Measurements from ENCODE around the gene SCTR. TPM values are rescaled to one million over a fixed set of nuclear protein-coding genes. Genes with fewer than 3 reads are reported as not detected.
A peak's percentile ranks its signal among the peaks of the same experiment; 100 is the strongest.

SCTR gene
- total RNA-seq, 1 donor from 2014 or later = not detected

GRCh38 chr2:119409506-119409905, 114.8 kb downstream of the SCTR start:
- Histone ChIP-seq H3K27ac (no peak overlapping the region), H3K79me2 (ENCODE audit: low read depth) (no peaks in the 10 kb centered on the region), H2AFZ (replicated peaks) (no peak overlapping the region), H4K20me1 (ENCODE audit: low read depth) (no peaks in the 10 kb centered on the region), H3K9ac (no peak overlapping the region), H3K4me1 (no peaks in the 10 kb centered on the region), H3K4me2 (no peak overlapping the region), H3K27me3 (no peaks in the 10 kb centered on the region), H3K9me3 (ENCODE audit: low read depth) (no peaks in the 10 kb centered on the region), H3F3A (ENCODE audit: low read depth) (no peaks in the 10 kb centered on the region), H3K36me3 (no peaks in the 10 kb centered on the region), H3K4me3 (no peak overlapping the region)
- peak overlapping the region; percentile 24 for H3K27ac Mint-ChIP-seq
- peaks cover 5% of the 10 kb centered on the region for H3K4me1 Mint-ChIP-seq
- DNase-seq (ENCODE audit: low spot score) = no peak
- peaks cover 8% of the 10 kb centered on the region for H3K9me3 Mint-ChIP-seq
- no peak for TF ChIP-seq EZH2 (IDR thresholded peaks at IDR 0.05)
- no peak for TF ChIP-seq CTCF (IDR thresholded peaks at IDR 0.05)
- no peak for TF ChIP-seq EZH2phosphoT487 (IDR thresholded peaks at IDR 0.05)
- peaks cover 2% of the 10 kb centered on the region for H3K27me3 Mint-ChIP-seq (ENCODE audit: insufficient read depth, low read depth)
- no peaks in the 10 kb centered on the region for H3K36me3 Mint-ChIP-seq
- H3K4me3 Mint-ChIP-seq = no peak overlapping the region

GRCh38 chr2:119408221-119408619, 116.1 kb downstream of the SCTR start:
- Histone ChIP-seq H3K79me2 (ENCODE audit: low read depth) (no peaks in the 10 kb centered on the region), H3K36me3 (no peaks in the 10 kb centered on the region), H3K4me1 (no peaks in the 10 kb centered on the region), H3K4me2 (no peak overlapping the region), H3F3A (ENCODE audit: low read depth) (no peaks in the 10 kb centered on the region), H3K9ac (no peak overlapping the region), H3K27ac (no peak overlapping the region), H3K27me3 (no peaks in the 10 kb centered on the region), H2AFZ (replicated peaks) (no peak overlapping the region), H4K20me1 (ENCODE audit: low read depth) (no peaks in the 10 kb centered on the region), H3K9me3 (ENCODE audit: low read depth) (no peaks in the 10 kb centered on the region), H3K4me3 (no peak overlapping the region)
- Mint-ChIP-seq H3K27me3 (ENCODE audit: insufficient read depth, low read depth) (peaks cover 3% of the 10 kb centered on the region), H3K4me1 (peaks cover 5% of the 10 kb centered on the region), H3K9me3 (peaks cover 3% of the 10 kb centered on the region), H3K27ac (no peak overlapping the region), H3K36me3 (no peaks in the 10 kb centered on the region), H3K4me3 (no peak overlapping the region)
- DNase-seq (ENCODE audit: low spot score) = no peak
- TF ChIP-seq EZH2 (IDR thresholded peaks at IDR 0.05) (no peak), CTCF (IDR thresholded peaks at IDR 0.05) (no peak), EZH2phosphoT487 (IDR thresholded peaks at IDR 0.05) (no peak)

GRCh38 chr2:119407430-119408220, 116.7 kb downstream of the SCTR start:
- H3K4me3 Mint-ChIP-seq = no peak overlapping the region
- no peaks in the 10 kb centered on the region for H3K9me3 ChIP-seq (ENCODE audit: low read depth)
- no peaks in the 10 kb centered on the region for H3K4me1 ChIP-seq
- no peaks in the 10 kb centered on the region for H3F3A ChIP-seq (ENCODE audit: low read depth)
- peak; percentile 70 for DNase-seq (ENCODE audit: low spot score)
- H3K4me2 ChIP-seq = no peak overlapping the region
- H3K36me3 ChIP-seq = no peaks in the 10 kb centered on the region
- no peak overlapping the region for H3K27ac ChIP-seq
- H3K27ac Mint-ChIP-seq = no peak overlapping the region
- H3K9me3 Mint-ChIP-seq = peaks cover 2% of the 10 kb centered on the region
- no peaks in the 10 kb centered on the region for H3K79me2 ChIP-seq (ENCODE audit: low read depth)
- peaks cover 5% of the 10 kb centered on the region for H3K4me1 Mint-ChIP-seq
- TF ChIP-seq CTCF (IDR thresholded peaks at IDR 0.05) = peak; percentile 80
- no peak for TF ChIP-seq EZH2 (IDR thresholded peaks at IDR 0.05)
- peaks cover 3% of the 10 kb centered on the region for H3K27me3 Mint-ChIP-seq (ENCODE audit: insufficient read depth, low read depth)
- H3K27me3 ChIP-seq = no peaks in the 10 kb centered on the region
- no peaks in the 10 kb centered on the region for H4K20me1 ChIP-seq (ENCODE audit: low read depth)
- no peak overlapping the region for H3K4me3 ChIP-seq
- H3K9ac ChIP-seq = no peak overlapping the region
- H3K36me3 Mint-ChIP-seq = no peaks in the 10 kb centered on the region
- no peak overlapping the region for H2AFZ ChIP-seq (replicated peaks)
